Stimulated activated effector memory CD8-positive, alpha-beta T cell treated with anti-CD3 and anti-CD28 coated beads, Interleukin-12 subunit alpha, Interleukin-12 subunit beta, amount 100 ng/mL, for 72 hours (primary cell): Measurements from ENCODE around the gene ARHGAP26.

Experiments used
- ATAC-seq: fragments of 150-1000 bp; cut with Tn5 transposase; 2 replicates; pipeline ENCODE4 v1.10.0; 2021
- DNase-seq, 2 donors: peaks; one replicate each; pipeline ENCODE4 v3.0.0; 2021 to 2022; ENCODE audit warnings: low spot score in 2 of 2
- H3K27ac Mint-ChIP-seq: one replicate; pipeline ENCODE4 v1.8.0; 2022; ENCODE audit warnings: mild to moderate bottlenecking, mixed read lengths
- H3K36me3 Mint-ChIP-seq: one replicate; pipeline ENCODE4 v1.8.0; 2022; ENCODE audit warnings: mild to moderate bottlenecking, mixed read lengths
- H3K4me1 Mint-ChIP-seq: one replicate; pipeline ENCODE4 v1.8.0; 2022; ENCODE audit warnings: mixed read lengths
- H3K4me3 Mint-ChIP-seq: one replicate; pipeline ENCODE4 v1.8.0; 2022; ENCODE audit warnings: mild to moderate bottlenecking, mixed read lengths
- H3K9me3 Mint-ChIP-seq: one replicate; pipeline ENCODE4 v1.8.0; 2022; ENCODE audit warnings: mixed read lengths

ARHGAP26 gene

GRCh38 chr5:142770650-142771609 lies 753 bp downstream of the ARHGAP26 start:
- peak overlapping the region; percentile 90 for H3K27ac Mint-ChIP-seq
- DNase-seq (peak; percentile 50 to 87), ATAC-seq (peak; percentile 38)
- no peaks in the 10 kb centered on the region for H3K9me3 Mint-ChIP-seq
- peaks cover 54% of the 10 kb centered on the region for H3K4me1 Mint-ChIP-seq
- H3K4me3 Mint-ChIP-seq = peak overlapping the region; percentile 92
- H3K36me3 Mint-ChIP-seq = peaks cover 16% of the 10 kb centered on the region

DNA sequence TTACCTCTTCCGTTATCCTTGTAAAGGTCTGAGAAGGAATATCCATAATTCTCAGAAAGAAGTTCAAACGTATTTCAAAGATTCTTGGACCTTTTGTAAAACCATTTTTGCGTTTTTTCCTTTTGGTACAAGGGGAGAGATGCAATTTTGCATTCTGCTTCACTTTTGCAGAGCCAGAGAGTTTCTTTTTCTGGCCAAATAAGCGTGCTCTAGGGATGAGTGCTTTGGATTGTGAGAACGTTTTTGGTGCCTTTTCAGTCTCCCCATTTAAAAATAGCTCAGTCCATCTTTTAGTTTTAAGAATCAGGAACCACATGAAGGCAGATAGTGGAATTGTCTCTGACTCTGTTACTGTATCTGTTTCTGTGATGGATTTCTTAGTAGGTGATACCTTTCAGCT lies 1.5 kb downstream of the ARHGAP26 start:
- peak overlapping the region; percentile 92 for H3K4me3 Mint-ChIP-seq
- ATAC-seq (no peak), DNase-seq (no peak)
- H3K4me1 Mint-ChIP-seq = peaks cover 61% of the 10 kb centered on the region
- peaks cover 16% of the 10 kb centered on the region for H3K36me3 Mint-ChIP-seq
- peak overlapping the region; percentile 90 for H3K27ac Mint-ChIP-seq
- no peaks in the 10 kb centered on the region for H3K9me3 Mint-ChIP-seq

- Mint-ChIP-seq H3K9me3 (no peaks in the 10 kb centered on the region), H3K4me3 (peak overlapping the region; percentile 92), H3K36me3 (peaks cover 16% of the 10 kb centered on the region), H3K27ac (no peak overlapping the region), H3K4me1 (peaks cover 71% of the 10 kb centered on the region)
- ATAC-seq (peak; percentile 11), DNase-seq (no peak)
These were observed 2.5 kb downstream of the ARHGAP26 start for GRCh38 chr5:142772446-142773293.

GRCh38 chr5:142777099-142777498 lies 6.9 kb downstream of the ARHGAP26 start:
- Mint-ChIP-seq H3K4me1 (peaks cover 92% of the 10 kb centered on the region), H3K36me3 (no peaks in the 10 kb centered on the region)

DNA sequence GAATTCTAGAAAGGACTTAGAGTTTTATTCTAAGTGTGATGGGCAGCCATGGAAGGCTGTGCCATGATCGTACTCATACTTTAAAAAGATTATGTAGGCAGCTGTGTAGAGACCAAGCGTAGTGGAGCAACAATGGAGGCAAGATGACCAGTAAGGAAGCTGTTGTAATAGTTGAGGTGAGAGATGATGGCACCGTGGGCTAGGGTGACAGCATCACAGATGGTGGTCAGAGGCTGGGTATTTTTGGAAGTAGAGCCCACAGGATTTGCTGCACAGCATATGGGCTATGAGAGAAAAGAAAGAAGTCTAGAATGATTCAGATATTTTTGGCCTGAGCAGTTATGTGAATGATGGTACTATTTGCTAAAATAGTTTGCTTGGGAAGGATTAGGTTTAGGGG lies 7.7 kb downstream of the ARHGAP26 start:
- DNase-seq (no peak), ATAC-seq (peak; percentile 86)
- H3K27ac Mint-ChIP-seq = no peak overlapping the region
- no peaks in the 10 kb centered on the region for H3K36me3 Mint-ChIP-seq
- no peak overlapping the region for H3K4me3 Mint-ChIP-seq
- H3K4me1 Mint-ChIP-seq = peaks cover 92% of the 10 kb centered on the region
- no peaks in the 10 kb centered on the region for H3K9me3 Mint-ChIP-seq

More at GRCh38 chr5:142777099-142777498, 6.9 kb downstream of the ARHGAP26 start:
- Mint-ChIP-seq H3K27ac (peak overlapping the region; percentile 38), H3K4me3 (no peak overlapping the region), H3K9me3 (no peaks in the 10 kb centered on the region)
- DNase-seq (no peak), ATAC-seq (no peak)

DNA sequence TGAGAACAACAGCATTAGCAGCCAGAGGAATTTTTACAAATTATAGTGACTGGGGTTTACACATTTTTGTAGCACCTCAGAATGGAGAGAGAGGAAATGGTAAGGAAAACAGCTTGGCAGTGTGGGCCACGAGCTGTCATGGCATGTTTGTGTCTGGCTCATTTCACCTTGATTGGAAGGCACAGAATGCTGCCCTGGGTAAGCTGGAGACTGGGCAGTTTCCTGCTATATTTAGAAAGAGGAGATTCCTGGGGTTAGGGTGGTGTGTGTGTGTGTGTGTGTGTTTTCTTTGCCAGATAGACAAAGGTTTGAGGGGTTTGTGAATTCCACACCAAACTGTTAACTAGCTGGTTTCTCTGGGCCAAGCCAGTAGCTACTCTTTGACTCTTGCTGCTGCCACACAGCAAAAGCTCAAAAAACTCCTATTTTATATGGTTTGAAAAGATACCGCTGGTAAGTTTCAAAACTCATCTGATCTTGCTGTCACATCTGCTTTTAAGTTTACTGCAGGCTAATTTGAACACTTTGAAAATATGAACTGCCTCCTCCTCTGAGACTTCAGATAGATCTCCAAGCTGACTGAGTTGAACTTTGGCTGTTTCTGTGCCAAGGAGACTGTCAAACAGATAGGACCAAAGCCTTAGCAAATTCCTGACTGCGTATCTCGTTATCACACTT lies 9.1 kb downstream of the ARHGAP26 start:
- no peak for DNase-seq

GRCh38 chr5:142780871-142781270 lies 10.7 kb downstream of the ARHGAP26 start:
- peaks cover 21% of the 10 kb centered on the region for H3K36me3 Mint-ChIP-seq
- peaks cover 3% of the 10 kb centered on the region for H3K9me3 Mint-ChIP-seq
- H3K27ac Mint-ChIP-seq = no peak overlapping the region
- ATAC-seq (no peak), DNase-seq (no peak)
- peaks cover 98% of the 10 kb centered on the region for H3K4me1 Mint-ChIP-seq
- H3K4me3 Mint-ChIP-seq = no peak overlapping the region

More for the DNA sequence above, 9.1 kb downstream of the ARHGAP26 start:
- H3K4me1 Mint-ChIP-seq = peaks cover 92% of the 10 kb centered on the region
- peak overlapping the region; percentile 1 for H3K4me3 Mint-ChIP-seq
- H3K36me3 Mint-ChIP-seq = peaks cover 9% of the 10 kb centered on the region
- ATAC-seq = no peak
- peak overlapping the region; percentile 15 for H3K27ac Mint-ChIP-seq
- no peaks in the 10 kb centered on the region for H3K9me3 Mint-ChIP-seq

DNA sequence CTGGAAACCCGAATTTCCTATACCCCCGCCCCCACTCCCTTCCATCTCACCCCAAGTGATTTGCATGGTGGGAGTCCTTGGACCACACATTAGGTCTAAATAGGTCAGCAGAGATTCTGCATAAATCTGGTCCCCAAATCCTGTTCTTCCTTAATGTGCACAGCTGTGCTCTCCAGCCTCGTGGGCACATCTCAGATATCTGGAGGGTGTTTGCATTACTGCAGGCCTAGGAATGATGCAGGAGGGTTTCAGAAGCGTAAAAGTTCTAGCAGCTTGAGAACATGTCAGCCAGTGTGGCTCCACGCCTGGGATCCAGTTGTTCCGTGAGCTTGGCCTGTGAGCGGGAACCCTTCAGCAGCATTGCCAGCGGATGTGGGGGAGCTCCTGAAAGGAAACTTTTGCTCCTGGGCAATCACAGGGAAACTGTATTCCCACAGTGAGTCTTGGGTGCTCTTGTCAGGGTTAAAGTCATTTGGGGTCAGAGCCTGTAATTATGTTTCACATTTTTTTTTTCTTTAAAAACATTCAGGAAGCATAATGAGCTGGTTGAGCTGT lies 12.9 kb downstream of the ARHGAP26 start:
- peaks cover 29% of the 10 kb centered on the region for H3K36me3 Mint-ChIP-seq
- H3K4me3 Mint-ChIP-seq = peak overlapping the region; percentile 76
- peaks cover 3% of the 10 kb centered on the region for H3K9me3 Mint-ChIP-seq
- ATAC-seq = no peak
- H3K27ac Mint-ChIP-seq = peak overlapping the region; percentile 92
- DNase-seq = no peak
- peaks cover 89% of the 10 kb centered on the region for H3K4me1 Mint-ChIP-seq

GRCh38 chr5:142783601-142784341 lies 13.6 kb downstream of the ARHGAP26 start:
- H3K36me3 Mint-ChIP-seq = peaks cover 29% of the 10 kb centered on the region
- H3K4me1 Mint-ChIP-seq = peaks cover 82% of the 10 kb centered on the region
- ATAC-seq (peak; percentile 93), DNase-seq (peak; percentile 48 to 87)
- H3K9me3 Mint-ChIP-seq = peaks cover 3% of the 10 kb centered on the region
- peak overlapping the region; percentile 92 for H3K27ac Mint-ChIP-seq
- H3K4me3 Mint-ChIP-seq = peak overlapping the region; percentile 76

DNA sequence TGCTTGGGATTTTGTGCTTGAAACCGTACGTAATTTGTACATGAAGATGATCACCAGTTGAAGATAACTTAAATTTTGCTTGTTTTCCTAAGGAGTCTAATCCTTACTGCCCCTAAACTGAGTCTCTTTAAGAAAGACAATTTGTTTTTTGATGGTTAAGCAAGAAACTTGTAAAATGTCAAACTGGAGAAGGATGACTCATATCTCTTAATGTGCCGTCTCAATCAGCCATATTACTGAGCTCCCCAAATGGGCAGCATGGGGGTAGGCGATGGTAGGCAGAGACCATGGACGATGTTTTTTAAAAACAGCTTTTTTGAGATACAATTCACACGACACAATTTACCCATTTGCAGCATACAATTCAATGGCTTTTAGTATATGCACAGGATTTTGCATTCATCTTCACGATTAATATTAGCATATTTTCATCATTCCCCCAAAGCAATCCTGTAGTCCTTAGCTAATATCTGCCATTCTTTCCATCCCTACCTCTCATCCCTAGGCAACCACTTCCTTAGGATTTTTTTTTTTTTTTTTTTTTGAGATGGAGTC lies 14.3 kb downstream of the ARHGAP26 start:
- DNase-seq (no peak), ATAC-seq (no peak)
- H3K36me3 Mint-ChIP-seq = peaks cover 29% of the 10 kb centered on the region
- peak overlapping the region; percentile 92 for H3K27ac Mint-ChIP-seq
- H3K9me3 Mint-ChIP-seq = peaks cover 3% of the 10 kb centered on the region
- peak overlapping the region; percentile 76 for H3K4me3 Mint-ChIP-seq
- H3K4me1 Mint-ChIP-seq = peaks cover 75% of the 10 kb centered on the region

DNA sequence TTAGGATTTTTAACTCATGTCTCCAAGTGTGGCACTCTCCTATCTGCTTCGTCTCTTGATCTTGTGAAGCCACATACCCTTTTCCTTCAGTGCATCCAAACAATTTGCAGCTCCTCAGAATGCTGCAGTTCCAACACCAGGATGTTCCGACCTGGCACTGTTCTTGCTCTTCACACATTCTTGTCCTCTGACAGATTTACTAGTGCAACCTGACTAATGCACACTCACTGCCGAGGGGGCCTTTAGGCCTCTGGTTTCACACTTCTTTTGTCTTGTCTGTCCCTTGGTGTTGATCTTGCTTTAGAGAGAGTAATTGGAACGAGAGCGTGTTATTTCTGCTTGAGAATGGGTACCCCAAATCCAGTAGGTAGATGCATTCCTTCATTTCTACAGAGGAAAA lies 15.0 kb downstream of the ARHGAP26 start:
- DNase-seq (no peak), ATAC-seq (no peak)
- Mint-ChIP-seq H3K9me3 (peaks cover 3% of the 10 kb centered on the region), H3K4me1 (peaks cover 68% of the 10 kb centered on the region), H3K4me3 (peak overlapping the region; percentile 76), H3K36me3 (peaks cover 29% of the 10 kb centered on the region), H3K27ac (peak overlapping the region; percentile 92)

GRCh38 chr5:142789206-142789605 lies 19.0 kb downstream of the ARHGAP26 start:
- DNase-seq (no peak), ATAC-seq (no peak)
- Mint-ChIP-seq H3K4me1 (peaks cover 49% of the 10 kb centered on the region), H3K36me3 (peaks cover 26% of the 10 kb centered on the region), H3K27ac (peak overlapping the region; percentile 21), H3K9me3 (peaks cover 3% of the 10 kb centered on the region), H3K4me3 (no peak overlapping the region)

- peak overlapping the region; percentile 6 for H3K27ac Mint-ChIP-seq
- DNase-seq (no peak), ATAC-seq (no peak)
- no peaks in the 10 kb centered on the region for H3K9me3 Mint-ChIP-seq
- H3K4me3 Mint-ChIP-seq = no peak overlapping the region
- peaks cover 52% of the 10 kb centered on the region for H3K4me1 Mint-ChIP-seq
- H3K36me3 Mint-ChIP-seq = peaks cover 5% of the 10 kb centered on the region
These were observed 22.1 kb downstream of the ARHGAP26 start for GRCh38 chr5:142792012-142792864.
